Measurements from ENCODE around the gene HSPB6. TPM values are rescaled to one million over a fixed set of nuclear protein-coding genes. Genes with fewer than 3 reads are reported as not detected.

Gene HSPB6
- total RNA-seq, 1 experiment from 2014 or later: 0.87 TPM

GRCh38 chr19:35759697-35760096 is 2.9 kb upstream of the HSPB6 start:
- no TSS peak for BruUV-seq (replicated peaks)
- in situ Hi-C loops (cut with HindIII; ENCODE audit: low pct_unique_long_range_greater_than_20kb, low sequenced_read_pairs): no loop called here
- POLR2A ChIA-PET: interaction anchor here (0.8 kb wide), 1 partner anchor 14 kb away, joined by 3 read pairs; the partner anchor contains the start of gene PSENEN
- CTCF ChIA-PET: no interaction called here
- Histone ChIP-seq H3K4me1 (ENCODE audit: control insufficient read depth, insufficient read depth, low read length) (peaks cover 16% of the 10 kb centered on the region), H3K36me3 (ENCODE audit: control insufficient read depth, insufficient read depth, low read length) (no peaks in the 10 kb centered on the region), H3K9me3 (ENCODE audit: control insufficient read depth, insufficient read depth, low read depth, low read length) (no peaks in the 10 kb centered on the region), H3K27ac (ENCODE audit: low read length) (peak overlapping the region; percentile 100), H3K27me3 (ENCODE audit: control insufficient read depth, insufficient read depth, low read length) (no peaks in the 10 kb centered on the region), H3K4me3 (ENCODE audit: low read depth in 2 of 2, low read length in 2 of 2) (no peak overlapping the region; a peak in 1 of 4 replicates)
- intact Hi-C loops (cut with micrococcal nuclease; ENCODE audit: unreplicated experiment): no loop called here
- no peak for ATAC-seq
- TF ChIP-seq POLR2AphosphoS5 (IDR thresholded peaks at IDR 0.05; ENCODE audit: low read depth, low read length) (no peak), REST (IDR thresholded peaks at IDR 0.05; ENCODE audit: insufficient read depth in 1 of 2, low read depth in 2 of 2, low read length in 1 of 2) (no peak), CTCF (IDR thresholded peaks at IDR 0.05) (no peak)
- no peak for DNase-seq (ENCODE audit: low read depth, low spot score)

GRCh38 chr19:35757749-35758608 is 1.1 kb upstream of the HSPB6 start, which contains the start of gene PROSER3:
Gene PROSER3 (plus strand): TSS chr19:35758176. CDS start chr19:35758216, 40 bp downstream.
- intact Hi-C loops (cut with micrococcal nuclease; ENCODE audit: unreplicated experiment): no loop called here
- Histone ChIP-seq H3K36me3 (ENCODE audit: control insufficient read depth, insufficient read depth, low read length) (no peaks in the 10 kb centered on the region), H3K9me3 (ENCODE audit: control insufficient read depth, insufficient read depth, low read depth, low read length) (no peaks in the 10 kb centered on the region), H3K27ac (ENCODE audit: low read length) (peak within 1 kb of the TSS; percentile 100), H3K4me1 (ENCODE audit: control insufficient read depth, insufficient read depth, low read length) (peaks cover 16% of the 10 kb centered on the region), H3K4me3 (ENCODE audit: low read depth in 2 of 2, low read length in 2 of 2) (peak within 1 kb of the TSS; percentile 95 to 99), H3K27me3 (ENCODE audit: control insufficient read depth, insufficient read depth, low read length) (no peaks in the 10 kb centered on the region)
- TSS peak; percentile 92 for BruUV-seq (replicated peaks)
- ATAC-seq (peak; percentile 97), DNase-seq (ENCODE audit: low read depth, low spot score) (peak; percentile 99)
- in situ Hi-C loops (cut with HindIII; ENCODE audit: low pct_unique_long_range_greater_than_20kb, low sequenced_read_pairs): no loop called here
- ChIA-PET POLR2A (interaction anchor here (0.7 kb wide), 1 partner anchor 10 kb away, joined by 3 read pairs; the partner anchor contains the start of gene LIN37), CTCF (no interaction called here)
- TF ChIP-seq TCF7L2 (IDR thresholded peaks at IDR 0.05; ENCODE audit: low read depth, low read length) (peak; percentile 98), SIN3A (IDR thresholded peaks at IDR 0.05; ENCODE audit: borderline replicate concordance, insufficient read depth, low read depth, low read length) (peak; percentile 85; the same call in 1 of the 2 replicates), REST (IDR thresholded peaks at IDR 0.05; ENCODE audit: insufficient read depth in 1 of 2, low read depth in 2 of 2, low read length in 1 of 2) (no peak), POLR2AphosphoS5 (IDR thresholded peaks at IDR 0.05; ENCODE audit: low read depth, low read length) (peak; percentile 74), CTCF (IDR thresholded peaks at IDR 0.05) (no peak)
